Measurements from ENCODE around the gene RFX4. TPM values are rescaled to one million over a fixed set of nuclear protein-coding genes. Genes with fewer than 3 reads are reported as not detected.

Gene RFX4
- total and polyA plus RNA-seq, 2 of the 8 experiments (the other 6 are each of a cell fraction or from before 2014, with no cell fraction given): 0.06 TPM; not detected in 1

- Histone ChIP-seq H3K79me2 (ENCODE audit: control insufficient read depth in 1 of 2, insufficient read depth in 2 of 2, low read length in 2 of 2) (no peaks in the 10 kb centered on the region), H3K14ac (ENCODE audit: insufficient read length) (no peak overlapping the region), H2BK5ac (ENCODE audit: low read depth, low read length) (no peak overlapping the region), H3K4me2 (ENCODE audit: insufficient read depth in 1 of 2, low read depth in 2 of 2, low read length in 2 of 2) (no peak overlapping the region), H3K36me3 (ENCODE audit: control insufficient read depth in 2 of 4, insufficient read depth in 4 of 4, low read length in 3 of 4) (no peaks in the 10 kb centered on the region), H2AFZ (ENCODE audit: low read length) (no peak overlapping the region), H2BK12ac (ENCODE audit: low read depth, low read length) (no peak overlapping the region), H3K4ac (replicated peaks; ENCODE audit: insufficient read length, low read depth, low read length) (no peak overlapping the region), H3K9me3 (ENCODE audit: insufficient read depth in 2 of 2, low read depth in 1 of 2, low read length in 1 of 2) (no peaks in the 10 kb centered on the region), H2BK20ac (ENCODE audit: low read length) (no peak overlapping the region), H3K23me2 (ENCODE audit: low read depth, low read length) (no peaks in the 10 kb centered on the region), H4K91ac (replicated peaks; ENCODE audit: insufficient read length, low read length) (no peak overlapping the region), H2BK120ac (replicated peaks; ENCODE audit: low read depth, low read length) (no peak overlapping the region), H3K4me1 (replicated peaks in 1 of 4; ENCODE audit: control insufficient read depth in 3 of 4, insufficient read depth in 4 of 4, low read length in 3 of 4) (peaks cover 0 to 10% (median 3%) of the 10 kb centered on the region in 4 experiments; a peak in 2 of 7 replicates), H4K20me1 (replicated peaks in 1 of 2; ENCODE audit: control insufficient read depth in 1 of 2, insufficient read depth in 2 of 2, low read length in 2 of 2) (no peaks in the 10 kb centered on the region), H3K23ac (ENCODE audit: insufficient read length) (no peak overlapping the region), H3K27ac (ENCODE audit: low read depth, low read length) (no peak overlapping the region), H3K27me3 (replicated peaks in 1 of 4; ENCODE audit: control insufficient read depth in 3 of 4, extremely low read depth in 1 of 4, insufficient read depth in 3 of 4, low read length in 3 of 4) (0 out of 7 replicates have a peak, but pooled peaks cover 0 to 2% (median 0%) of the 10 kb centered on the region in 4 experiments), H3K18ac (ENCODE audit: extremely low read depth, low read length) (no peak overlapping the region), H3K9ac (replicated peaks in 1 of 4; ENCODE audit: extremely low read depth in 1 of 4, low read depth in 3 of 4, low read length in 3 of 4) (no peak overlapping the region), H2AK5ac (ENCODE audit: low read depth, low read length) (no peak overlapping the region), H3K56ac (replicated peaks; ENCODE audit: insufficient read length, low read depth, low read length) (no peak overlapping the region), H2BK15ac (ENCODE audit: low read length) (no peak overlapping the region), H3K79me1 (ENCODE audit: low read depth, low read length) (no peaks in the 10 kb centered on the region), H3K4me3 (ENCODE audit: extremely low read depth in 1 of 4, insufficient read depth in 2 of 4, low read depth in 3 of 4, low read length in 4 of 4) (no peak overlapping the region), H4K5ac (ENCODE audit: insufficient read length, low read depth, low read length) (no peak overlapping the region), H4K8ac (ENCODE audit: extremely low read depth, insufficient read depth, low read length) (no peak overlapping the region)
- FAIRE-seq: no peak
- TF ChIP-seq TAF1 (IDR thresholded peaks at IDR 0.05; ENCODE audit: low read depth, low read length) (no peak), CBX5 (IDR thresholded peaks at IDR 0.05; ENCODE audit: low read depth, low read length) (no peak), CBX8 (IDR thresholded peaks at IDR 0.05; ENCODE audit: borderline replicate concordance, low read depth, low read length) (no peak), SP4 (IDR thresholded peaks at IDR 0.05; ENCODE audit: low read length) (no peak), RFX5 (IDR thresholded peaks at IDR 0.05; ENCODE audit: borderline replicate concordance, low read depth, low read length) (no peak), EP300 (IDR thresholded peaks at IDR 0.05; ENCODE audit: borderline replicate concordance in 1 of 2, low read depth in 2 of 2, low read length in 2 of 2) (no peak), POLR2A (IDR thresholded peaks at IDR 0.05; ENCODE audit: control extremely low read depth in 1 of 2, low read depth in 2 of 2, low read length in 2 of 2) (no peak)
- 83% methylated on average over 7 of the region's 7 CpGs; no CpG with 5 or more reads in 1 of the 2 experiments for WGBS, 2 experiments (ENCODE audit: extremely low coverage in 1 of 2, insufficient coverage in 1 of 2, insufficient read length in 1 of 2, insufficient replicate concordance in 2 of 2, low coverage in 1 of 2, low lambda C conversion rate in 2 of 2, missing lambda C conversion rate in 1 of 2)
- ChIA-PET CTCF (ENCODE audit: partially characterized antibody) (interaction anchor here (1.3 to 1.8 kb wide), 4 partner anchors 8 to 234 kb away, joined by 3 to 4 read pairs (median 4); no protein-coding TSS in a partner anchor), POLR2A (ENCODE audit: partially characterized antibody) (no interaction called here)
- DNase-seq (ENCODE audit: low read depth in 1 of 2, low spot score in 2 of 2): peak in 1 of 2 experiments; percentile 22
Observed at GRCh38 chr12:106684497-106684896, 101.7 kb downstream of the RFX4 start.
